Erythroblast (primary cell): ENCODE data around the gene DLAT.

ENCODE experiments used
- GATA1 ChIP-seq: IDR thresholded peaks from 2 replicates; pipeline ENCODE4 v1.6.1; 2011; ENCODE audit warnings: low read depth, mild to moderate bottlenecking, control low read depth, low read length, moderate library complexity
- POLR2A ChIP-seq: IDR thresholded peaks from 2 replicates; pipeline ENCODE4 v1.6.1; 2011; ENCODE audit warnings: mild to moderate bottlenecking, low read length

- no peak for TF ChIP-seq POLR2A
- TF ChIP-seq GATA1: no peak
These were observed 8.3 kb upstream of the DLAT start for GRCh38 chr11:112016765-112017376.
